Panc1 (cell line): ENCODE data around the gene ELP2.

ENCODE experiments used
- POLR2AphosphoS5 ChIP-seq: IDR thresholded peaks from 2 replicates; pipeline ENCODE4 v1.6.1; 2012; ENCODE audit warnings: mild to moderate bottlenecking, low read depth, low read length, moderate library complexity
- REST ChIP-seq, 2 experiments: IDR thresholded peaks; 2 replicates each; pipeline ENCODE4 v1.6.1; 2011 to 2012; ENCODE audit warnings: low read depth in 2 of 2, control low read depth in 1 of 2, low read length in 1 of 2, mild to moderate bottlenecking in 1 of 2, moderate library complexity in 1 of 2; ENCODE audit not compliant: insufficient read depth in 1 of 2
- SIN3A ChIP-seq: IDR thresholded peaks from 2 replicates; pipeline ENCODE4 v1.6.1; 2012; ENCODE audit warnings: low read depth, mild to moderate bottlenecking, low read length, moderate library complexity, borderline replicate concordance; ENCODE audit not compliant: insufficient read depth
- TF ChIP-seq, protein P1 (sequence below): fragments of 450-650 bp; IDR thresholded peaks from 2 replicates; pipeline ENCODE4 v1.5.1; 2017; ENCODE audit warnings: mild to moderate bottlenecking

GRCh38 chr18:36167692-36168218 is 38.1 kb downstream of the ELP2 start:
- TF ChIP-seq, protein P1, sequence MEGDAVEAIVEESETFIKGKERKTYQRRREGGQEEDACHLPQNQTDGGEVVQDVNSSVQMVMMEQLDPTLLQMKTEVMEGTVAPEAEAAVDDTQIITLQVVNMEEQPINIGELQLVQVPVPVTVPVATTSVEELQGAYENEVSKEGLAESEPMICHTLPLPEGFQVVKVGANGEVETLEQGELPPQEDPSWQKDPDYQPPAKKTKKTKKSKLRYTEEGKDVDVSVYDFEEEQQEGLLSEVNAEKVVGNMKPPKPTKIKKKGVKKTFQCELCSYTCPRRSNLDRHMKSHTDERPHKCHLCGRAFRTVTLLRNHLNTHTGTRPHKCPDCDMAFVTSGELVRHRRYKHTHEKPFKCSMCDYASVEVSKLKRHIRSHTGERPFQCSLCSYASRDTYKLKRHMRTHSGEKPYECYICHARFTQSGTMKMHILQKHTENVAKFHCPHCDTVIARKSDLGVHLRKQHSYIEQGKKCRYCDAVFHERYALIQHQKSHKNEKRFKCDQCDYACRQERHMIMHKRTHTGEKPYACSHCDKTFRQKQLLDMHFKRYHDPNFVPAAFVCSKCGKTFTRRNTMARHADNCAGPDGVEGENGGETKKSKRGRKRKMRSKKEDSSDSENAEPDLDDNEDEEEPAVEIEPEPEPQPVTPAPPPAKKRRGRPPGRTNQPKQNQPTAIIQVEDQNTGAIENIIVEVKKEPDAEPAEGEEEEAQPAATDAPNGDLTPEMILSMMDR = no peak
- TF ChIP-seq POLR2AphosphoS5 = no peak
- no peak for TF ChIP-seq REST (IDR thresholded peaks at IDR 0.05; ENCODE audit: insufficient read depth in 1 of 2, low read depth in 2 of 2, low read length in 1 of 2)
- TF ChIP-seq SIN3A = no peak
